Right lobe of liver (tissue), 4 donors: ENCODE data around the gene IVNS1ABP.

Experiments
- POLR2A ChIP-seq: fragments of 450-650 bp; IDR thresholded peaks from one replicate; pipeline ENCODE4 v1.6.1; 2017; ENCODE audit warnings: antibody characterized with exemption, mild to moderate bottlenecking
- TF ChIP-seq, protein P1 (sequence below), 4 donors: fragments of 200-600 bp in 3 of 4; fragments of 450-650 bp in 1 of 4; IDR thresholded peaks; one replicate each; pipeline versions ENCODE4 v1.5.1 to v1.8.0; 2016 to 2022; ENCODE audit warnings: antibody characterized with exemption in 4 of 4, mild to moderate bottlenecking in 2 of 4
- donor health status: DM: no; HTN: no; CAD: no.
- donor health status: DM: no; HTN: no; CAD: no.
- donor health status: DM: no; HTN: yes; CAD: no.

DNA sequence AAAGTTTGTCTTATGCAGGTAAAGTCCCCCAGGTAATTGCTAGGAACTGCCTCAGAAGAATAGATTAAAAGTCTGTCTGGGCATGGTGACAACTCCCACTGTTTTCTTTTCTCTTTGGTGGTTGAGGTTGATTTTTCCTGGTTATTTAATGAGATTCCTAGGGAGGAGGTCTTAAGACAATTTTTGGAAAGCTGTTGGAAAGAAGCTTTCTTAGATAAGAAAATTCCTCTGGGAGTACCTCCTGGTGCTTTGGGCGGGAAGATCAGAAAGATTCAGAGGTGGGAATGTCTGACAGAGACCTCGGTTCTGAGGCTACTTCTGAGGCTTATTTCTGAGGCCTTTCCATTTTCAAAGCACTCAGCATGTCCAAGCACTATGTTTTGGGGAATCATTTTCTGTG lies 25.0 kb upstream of the IVNS1ABP start:
- TF ChIP-seq, protein P1, sequence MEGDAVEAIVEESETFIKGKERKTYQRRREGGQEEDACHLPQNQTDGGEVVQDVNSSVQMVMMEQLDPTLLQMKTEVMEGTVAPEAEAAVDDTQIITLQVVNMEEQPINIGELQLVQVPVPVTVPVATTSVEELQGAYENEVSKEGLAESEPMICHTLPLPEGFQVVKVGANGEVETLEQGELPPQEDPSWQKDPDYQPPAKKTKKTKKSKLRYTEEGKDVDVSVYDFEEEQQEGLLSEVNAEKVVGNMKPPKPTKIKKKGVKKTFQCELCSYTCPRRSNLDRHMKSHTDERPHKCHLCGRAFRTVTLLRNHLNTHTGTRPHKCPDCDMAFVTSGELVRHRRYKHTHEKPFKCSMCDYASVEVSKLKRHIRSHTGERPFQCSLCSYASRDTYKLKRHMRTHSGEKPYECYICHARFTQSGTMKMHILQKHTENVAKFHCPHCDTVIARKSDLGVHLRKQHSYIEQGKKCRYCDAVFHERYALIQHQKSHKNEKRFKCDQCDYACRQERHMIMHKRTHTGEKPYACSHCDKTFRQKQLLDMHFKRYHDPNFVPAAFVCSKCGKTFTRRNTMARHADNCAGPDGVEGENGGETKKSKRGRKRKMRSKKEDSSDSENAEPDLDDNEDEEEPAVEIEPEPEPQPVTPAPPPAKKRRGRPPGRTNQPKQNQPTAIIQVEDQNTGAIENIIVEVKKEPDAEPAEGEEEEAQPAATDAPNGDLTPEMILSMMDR (IDR thresholded peaks at IDR 0.05) = no peak
- no peak for TF ChIP-seq POLR2A
